H1 (cell line): ENCODE results near the gene BPIFB3. TPM values are rescaled to one million over a fixed set of nuclear protein-coding genes. Genes with fewer than 3 reads are reported as not detected.

Experiments used
- BACH1 ChIP-seq: IDR thresholded peaks from 2 replicates; pipeline ENCODE4 v1.6.1; 2012; ENCODE audit warnings: low read length, improper control_type of control experiment
- GABPA ChIP-seq: IDR thresholded peaks from 2 replicates; pipeline ENCODE4 v1.6.1; 2011; ENCODE audit warnings: mild to moderate bottlenecking, low read length, moderate library complexity, borderline replicate concordance; ENCODE audit not compliant: insufficient read depth
- HDAC6 ChIP-seq: IDR thresholded peaks from one replicate; pipeline ENCODE4 v1.7.1; 2012; ENCODE audit warnings: low read depth, mild to moderate bottlenecking, inconsistent platforms, low read length, moderate library complexity
- KDM1A ChIP-seq: fragments of 200-600, 300-600 bp; sonication (generic); IDR thresholded peaks from 2 replicates; pipeline ENCODE4 v1.7.1; 2016; ENCODE audit warnings: mild to moderate bottlenecking, low read length, borderline replicate concordance
- SP4 ChIP-seq: IDR thresholded peaks from 2 replicates; pipeline ENCODE4 v1.6.1; 2012; ENCODE audit warnings: low read length, inconsistent platforms
- TBP ChIP-seq: IDR thresholded peaks from 2 replicates; pipeline ENCODE4 v1.6.1; 2011; ENCODE audit warnings: low read depth, low read length, improper control_type of control experiment
- polyA plus RNA-seq, 7 experiments: library from polyadenylated mRNA; depleted of rRNA in 3 of 7; stranded (reverse) in 5 of 7; unstranded in 2 of 7; fragments of >200 nt in 5 of 7; fragments of 200-250 nt in 2 of 7; gene quantifications; 1 replicate in 5 of 7; 2 replicates in 1 of 7; 4 replicates in 1 of 7; pipeline versions ENCODE4 v1.2.1 to v1.2.3, GENCODE V29; 2011 to 2013; ENCODE audit warnings: missing spikeins in 2 of 7, mixed read lengths in 2 of 7
- total RNA-seq: library from RNA; stranded (reverse); fragmentation: NEBNext Ultra II Directional; extraction: Animal tissue kit (Norgen Biotek cat#: 25700); gene quantifications from 2 replicates; pipeline ENCODE4 v1.2.1, GENCODE V29; 2021
- TF ChIP-seq, protein P1 (sequence below): IDR thresholded peaks from 2 replicates; pipeline ENCODE4 v1.6.1; 2011; ENCODE audit warnings: low read depth, mild to moderate bottlenecking, low read length; ENCODE audit not compliant: insufficient read depth

The BPIFB3 gene
- total and polyA plus RNA-seq, 2 of the 8 experiments (the other 6 are each of a cell fraction or from before 2014, with no cell fraction given) = not detected

DNA sequence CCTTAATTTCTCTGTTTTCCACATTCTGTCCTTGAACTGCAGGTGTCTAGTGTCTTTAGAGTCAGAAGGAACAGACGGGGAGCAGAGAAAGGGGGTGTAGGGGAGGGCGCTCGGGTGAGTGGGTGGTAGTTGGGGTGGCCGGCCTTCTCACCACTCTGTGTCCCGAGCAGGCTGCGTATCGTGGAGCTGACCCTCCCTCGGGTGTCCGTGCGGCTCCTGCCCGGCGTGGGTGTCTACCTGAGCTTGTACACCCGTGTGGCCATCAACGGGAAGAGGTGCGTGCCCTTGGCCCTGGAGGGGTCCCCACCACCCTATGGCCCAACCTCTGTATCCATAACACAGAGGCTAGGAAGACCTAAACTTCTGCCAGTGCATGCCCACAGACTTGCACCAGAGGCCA lies 31.0 kb downstream of the BPIFB3 start (continued):
- TF ChIP-seq, protein P1, sequence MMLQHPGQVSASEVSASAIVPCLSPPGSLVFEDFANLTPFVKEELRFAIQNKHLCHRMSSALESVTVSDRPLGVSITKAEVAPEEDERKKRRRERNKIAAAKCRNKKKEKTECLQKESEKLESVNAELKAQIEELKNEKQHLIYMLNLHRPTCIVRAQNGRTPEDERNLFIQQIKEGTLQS = no peak
- TF ChIP-seq TBP = no peak
- no peak for TF ChIP-seq SP4
- TF ChIP-seq KDM1A = no peak
- no peak for TF ChIP-seq GABPA
- TF ChIP-seq BACH1 = no peak
- no peak for TF ChIP-seq HDAC6
